Cardiac muscle cell (in vitro differentiated cells and primary cell): ENCODE data around the gene PLEKHH2. TPM values are rescaled to one million over a fixed set of nuclear protein-coding genes. Genes with fewer than 3 reads are reported as not detected.
"Not testable (repeated sequence)": the region's sequence is repeated elsewhere in the genome, so short reads cannot be mapped to it uniquely, and the experiment has no call there.

ENCODE experiments used
- DNase-seq, 2 donors: peaks; one replicate each; pipeline versions ENCODE4 v3.0.0 to v3.0.0-alpha.2; 2010 to 2017; ENCODE audit warnings: low read depth in 1 of 2, low spot score in 1 of 2
- H3K27ac ChIP-seq: fragments of 200-600 bp; sonication (generic); 2 replicates; pipeline ENCODE4 v1.5.1; 2016
- H3K27me3 ChIP-seq: fragments of 200-600 bp; sonication (generic); 2 replicates; pipeline ENCODE4 v1.6.0; 2016; ENCODE audit warnings: control low read depth
- H3K36me3 ChIP-seq: fragments of 200-600 bp; sonication (generic); 2 replicates; pipeline ENCODE4 v1.5.1; 2016; ENCODE audit warnings: control low read depth
- H3K4me1 ChIP-seq: fragments of 200-600 bp; sonication (generic); 2 replicates; pipeline ENCODE4 v1.8.1; 2017; ENCODE audit warnings: low read depth, mild to moderate bottlenecking, mixed run types
- H3K4me3 ChIP-seq: fragments of 200-600 bp; sonication (generic); 2 replicates; pipeline ENCODE4 v1.5.1; 2016; ENCODE audit warnings: mild to moderate bottlenecking
- H3K9me3 ChIP-seq: fragments of 200-600 bp; sonication (generic); 2 replicates; pipeline ENCODE4 v1.5.1; 2017; ENCODE audit warnings: low read depth, mild to moderate bottlenecking, control low read depth
- CTCF ChIP-seq: IDR thresholded peaks from 2 replicates; pipeline ENCODE4 v1.5.1; 2012; ENCODE audit warnings: low read depth, mild to moderate bottlenecking, low read length
- polyA plus RNA-seq: library from polyadenylated mRNA; unstranded; fragments of >200 nt; fragmentation: Nextera tagmentation; extraction: Ambion mirVana; gene quantifications from 2 replicates; pipeline ENCODE4 v1.2.1, GENCODE V29; 2016
- total RNA-seq: library from RNA; depleted of rRNA; stranded (reverse); fragments of >200 nt; gene quantifications from 2 replicates; pipeline ENCODE4 v1.2.3, GENCODE V29; 2016

The PLEKHH2 gene
- total and polyA plus RNA-seq, 2 experiments from 2014 or later: 0.31 to 1.0 TPM

GRCh38 chr2:43715300-43716098 lies 78.4 kb downstream of the PLEKHH2 start:
- Histone ChIP-seq H3K4me3 (no peak overlapping the region), H3K9me3 (no peaks in the 10 kb centered on the region), H3K36me3 (no peaks in the 10 kb centered on the region), H3K27me3 (no peaks in the 10 kb centered on the region), H3K27ac (no peak overlapping the region), H3K4me1 (peaks cover 5% of the 10 kb centered on the region)
- TF ChIP-seq CTCF: no peak
- DNase-seq: no peak

GRCh38 chr2:43717322-43717721 lies 80.3 kb downstream of the PLEKHH2 start:
- H3K9me3 ChIP-seq: no peaks in the 10 kb centered on the region
- no peak overlapping the region for H3K27ac ChIP-seq
- TF ChIP-seq CTCF: no peak
- peaks cover 5% of the 10 kb centered on the region for H3K4me1 ChIP-seq
- no peaks in the 10 kb centered on the region for H3K36me3 ChIP-seq
- H3K27me3 ChIP-seq: no peaks in the 10 kb centered on the region
- no peak for DNase-seq
- no peak overlapping the region for H3K4me3 ChIP-seq

- H3K27me3 ChIP-seq: no peaks in the 10 kb centered on the region
- peaks cover 5% of the 10 kb centered on the region for H3K4me1 ChIP-seq
- H3K4me3 ChIP-seq: no peak overlapping the region
- H3K27ac ChIP-seq: no peak overlapping the region
- no peaks in the 10 kb centered on the region for H3K9me3 ChIP-seq
- no peak for TF ChIP-seq CTCF
- no peak for DNase-seq
- no peaks in the 10 kb centered on the region for H3K36me3 ChIP-seq
Observed at GRCh38 chr2:43718530-43719124, 81.6 kb downstream of the PLEKHH2 start.

- peak; percentile 14 to 41 for DNase-seq
- H3K27me3 ChIP-seq: no peaks in the 10 kb centered on the region
- TF ChIP-seq CTCF: no peak
Observed at GRCh38 chr2:43724728-43725526, 87.9 kb downstream of the PLEKHH2 start.

GRCh38 chr2:43725711-43726246 lies 88.7 kb downstream of the PLEKHH2 start:
- Histone ChIP-seq H3K4me3 (peak overlapping the region; percentile 17), H3K9me3 (no peaks in the 10 kb centered on the region), H3K27ac (peak overlapping the region; percentile 82), H3K27me3 (no peaks in the 10 kb centered on the region), H3K36me3 (no peaks in the 10 kb centered on the region), H3K4me1 (peaks cover 14% of the 10 kb centered on the region)
- DNase-seq: no peak
- TF ChIP-seq CTCF: no peak

More at GRCh38 chr2:43724728-43725526, 87.9 kb downstream of the PLEKHH2 start:
- no peaks in the 10 kb centered on the region for H3K36me3 ChIP-seq
- H3K9me3 ChIP-seq: no peaks in the 10 kb centered on the region
- H3K4me3 ChIP-seq: peak overlapping the region; percentile 17
- peaks cover 14% of the 10 kb centered on the region for H3K4me1 ChIP-seq
- peak overlapping the region; percentile 82 for H3K27ac ChIP-seq

- DNase-seq: peak in 1 of 2 donors; percentile 48
- H3K4me3 ChIP-seq, H3K36me3 ChIP-seq, H3K27me3 ChIP-seq, H3K9me3 ChIP-seq, H3K27ac ChIP-seq: not testable (repeated sequence)
- H3K4me1 ChIP-seq: peaks cover 14% of the 10 kb centered on the region
Observed at GRCh38 chr2:43726961-43727633, 90.0 kb downstream of the PLEKHH2 start.
